MM.1S (cell line): Measurements from ENCODE around the gene EMILIN1.
"Not testable (repeated sequence)": the region's sequence is repeated elsewhere in the genome, so short reads cannot be mapped to it uniquely, and the experiment has no call there.

Experiments used
- DNase-seq: peaks from one replicate; pipeline ENCODE4 v3.0.0-alpha.2; 2015
- H2AFZ ChIP-seq: fragments of 300-600 bp; sonication (generic); 2 replicates; pipeline ENCODE4 v1.6.0; 2016; ENCODE audit warnings: antibody characterized with exemption, low read length
- H3F3A ChIP-seq: fragments of 300-600 bp; sonication (generic); 2 replicates; pipeline ENCODE4 v1.6.1; 2016; ENCODE audit warnings: mild to moderate bottlenecking, antibody characterized with exemption, low read length, moderate library complexity, mixed read lengths; ENCODE audit not compliant: insufficient read depth
- H3K27ac ChIP-seq: fragments of 300-600 bp; sonication (generic); 2 replicates; pipeline ENCODE4 v1.5.1; 2016; ENCODE audit warnings: mild to moderate bottlenecking, low read length
- H3K27me3 ChIP-seq: fragments of 300-600 bp; sonication (generic); replicated peaks from 2 replicates; pipeline ENCODE4 v1.6.0; 2016; ENCODE audit warnings: low read length; ENCODE audit not compliant: insufficient read depth
- H3K36me3 ChIP-seq: fragments of 300-600 bp; sonication (generic); replicated peaks from 2 replicates; pipeline ENCODE4 v1.6.1; 2016; ENCODE audit warnings: mild to moderate bottlenecking, low read length, mixed read lengths; ENCODE audit not compliant: insufficient read depth
- H3K4me1 ChIP-seq: fragments of 300-600 bp; sonication (generic); 2 replicates; pipeline ENCODE4 v1.6.1; 2016; ENCODE audit warnings: low read length, mixed read lengths
- H3K4me2 ChIP-seq: fragments of 300-600 bp; sonication (generic); 2 replicates; pipeline ENCODE4 v1.6.0; 2016; ENCODE audit warnings: low read depth, low read length
- H3K4me3 ChIP-seq: fragments of 300-600 bp; sonication (generic); 2 replicates; pipeline ENCODE4 v1.5.1; 2016; ENCODE audit warnings: low read length, mixed read lengths
- H3K79me2 ChIP-seq: fragments of 300-600 bp; sonication (generic); 2 replicates; pipeline ENCODE4 v1.6.1; 2016; ENCODE audit warnings: mixed run types, low read length, mixed read lengths
- H3K9ac ChIP-seq: fragments of 300-600 bp; sonication (generic); 2 replicates; pipeline ENCODE4 v1.6.1; 2016; ENCODE audit warnings: low read length, mixed read lengths
- H3K9me2 ChIP-seq: fragments of 300-600 bp; sonication (generic); replicated peaks from 2 replicates; pipeline ENCODE4 v1.6.1; 2016; ENCODE audit warnings: mild to moderate bottlenecking, low read length, mixed read lengths; ENCODE audit not compliant: insufficient read depth
- H3K9me3 ChIP-seq: fragments of 300-600 bp; sonication (generic); replicated peaks from 2 replicates; pipeline ENCODE4 v1.6.1; 2016; ENCODE audit warnings: mild to moderate bottlenecking, low read length, mixed read lengths; ENCODE audit not compliant: insufficient read depth
- H4K20me1 ChIP-seq: fragments of 300-600 bp; sonication (generic); 2 replicates; pipeline ENCODE4 v1.6.1; 2016; ENCODE audit warnings: mild to moderate bottlenecking, low read length, moderate library complexity, mixed read lengths; ENCODE audit not compliant: insufficient read depth
- EZH2 ChIP-seq: fragments of 300-600 bp; sonication (generic); optimal IDR thresholded peaks from 2 replicates; pipeline ENCODE3; 2017; ENCODE audit warnings: low read depth, mild to moderate bottlenecking, antibody characterized with exemption, low read length, mixed read lengths
- EZH2phosphoT487 ChIP-seq: fragments of 300-600 bp; sonication (generic); IDR thresholded peaks from 2 replicates; pipeline ENCODE4 v1.6.1; 2018; ENCODE audit warnings: antibody characterized with exemption, low read length
- TF ChIP-seq, protein P1 (sequence below): fragments of 300-600 bp; sonication (generic); IDR thresholded peaks from 2 replicates; pipeline ENCODE4 v1.5.1; 2016; ENCODE audit warnings: antibody characterized with exemption, low read length, mixed read lengths

Gene EMILIN1

DNA sequence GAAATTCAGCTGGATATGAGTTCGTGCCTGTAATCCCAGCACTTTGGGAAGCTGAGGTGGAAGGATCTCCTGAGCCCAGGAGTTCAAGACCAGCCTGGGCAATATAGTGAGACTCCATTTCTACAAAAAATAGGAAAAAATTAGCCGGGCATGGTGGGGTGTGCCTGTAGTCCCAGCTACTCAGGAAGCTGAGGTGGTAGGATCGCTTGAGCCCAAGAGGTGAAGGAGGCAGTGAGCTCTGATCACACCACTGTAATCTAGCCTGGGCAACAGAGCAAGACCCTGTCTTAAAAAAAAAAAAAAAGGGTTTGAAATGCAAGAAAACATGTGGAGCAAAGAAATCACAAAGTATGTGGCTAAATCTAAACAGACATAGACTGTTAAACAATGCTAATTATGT, 30.7 kb downstream of the EMILIN1 start:
- Histone ChIP-seq H4K20me1 (no peaks in the 10 kb centered on the region), H3K27ac (no peak overlapping the region)

DNA sequence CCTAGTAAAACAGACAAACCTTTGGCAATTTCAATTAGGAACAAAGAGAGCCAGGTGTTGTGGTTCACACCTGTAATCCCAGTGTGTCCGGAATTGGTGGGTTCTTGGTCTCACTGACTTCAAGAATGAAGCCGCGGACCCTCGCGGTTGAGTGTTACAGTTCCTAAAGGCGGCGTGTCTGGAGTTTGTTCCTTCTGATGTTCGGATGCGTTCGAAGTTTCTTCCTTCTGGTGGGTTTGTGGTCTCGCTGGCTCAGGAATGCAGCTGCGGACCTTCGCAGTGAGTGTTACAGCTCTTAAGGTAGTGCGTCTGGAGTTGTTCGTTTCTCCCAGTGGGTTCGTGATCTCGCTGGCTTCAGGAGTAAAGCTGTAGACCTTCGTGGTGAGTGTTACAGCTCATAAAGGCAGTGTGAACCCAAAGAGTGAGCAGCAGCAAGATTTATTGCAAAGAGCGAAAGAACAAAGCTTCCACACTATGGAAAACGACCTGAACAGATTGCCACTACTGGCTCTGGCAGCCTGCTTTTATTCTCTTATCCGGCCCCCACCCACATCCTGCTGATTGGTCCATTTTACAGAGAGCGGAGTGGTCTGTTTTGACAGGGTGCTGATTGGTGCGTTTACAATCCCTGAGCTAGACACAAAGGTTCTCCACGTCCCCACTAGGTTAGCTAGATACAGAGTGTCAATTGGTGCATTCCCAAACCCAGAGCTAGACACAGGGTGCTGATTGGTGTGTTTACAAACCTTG, 32.4 kb downstream of the EMILIN1 start:
- not testable (repeated sequence) for H3K27ac ChIP-seq, H3K9me3 ChIP-seq, H3K79me2 ChIP-seq, H3K36me3 ChIP-seq, H2AFZ ChIP-seq, H3K9me2 ChIP-seq, DNase-seq, H3K27me3 ChIP-seq, H4K20me1 ChIP-seq, H3F3A ChIP-seq, H3K4me2 ChIP-seq, H3K4me3 ChIP-seq, H3K9ac ChIP-seq, H3K4me1 ChIP-seq

More for the DNA sequence above, 30.7 kb downstream of the EMILIN1 start:
- no peaks in the 10 kb centered on the region for H3K27me3 ChIP-seq
- H3K9me2 ChIP-seq, result no peaks in the 10 kb centered on the region
- H3K9ac ChIP-seq, result no peak overlapping the region
- H3K36me3 ChIP-seq, result no peaks in the 10 kb centered on the region
- no peak for DNase-seq
- H3K79me2 ChIP-seq, result no peaks in the 10 kb centered on the region
- no peak overlapping the region for H3K4me3 ChIP-seq
- no peak for TF ChIP-seq EZH2phosphoT487
- TF ChIP-seq, protein P1, sequence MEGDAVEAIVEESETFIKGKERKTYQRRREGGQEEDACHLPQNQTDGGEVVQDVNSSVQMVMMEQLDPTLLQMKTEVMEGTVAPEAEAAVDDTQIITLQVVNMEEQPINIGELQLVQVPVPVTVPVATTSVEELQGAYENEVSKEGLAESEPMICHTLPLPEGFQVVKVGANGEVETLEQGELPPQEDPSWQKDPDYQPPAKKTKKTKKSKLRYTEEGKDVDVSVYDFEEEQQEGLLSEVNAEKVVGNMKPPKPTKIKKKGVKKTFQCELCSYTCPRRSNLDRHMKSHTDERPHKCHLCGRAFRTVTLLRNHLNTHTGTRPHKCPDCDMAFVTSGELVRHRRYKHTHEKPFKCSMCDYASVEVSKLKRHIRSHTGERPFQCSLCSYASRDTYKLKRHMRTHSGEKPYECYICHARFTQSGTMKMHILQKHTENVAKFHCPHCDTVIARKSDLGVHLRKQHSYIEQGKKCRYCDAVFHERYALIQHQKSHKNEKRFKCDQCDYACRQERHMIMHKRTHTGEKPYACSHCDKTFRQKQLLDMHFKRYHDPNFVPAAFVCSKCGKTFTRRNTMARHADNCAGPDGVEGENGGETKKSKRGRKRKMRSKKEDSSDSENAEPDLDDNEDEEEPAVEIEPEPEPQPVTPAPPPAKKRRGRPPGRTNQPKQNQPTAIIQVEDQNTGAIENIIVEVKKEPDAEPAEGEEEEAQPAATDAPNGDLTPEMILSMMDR, result no peak
- H3F3A ChIP-seq, result 0 out of 2 replicates have a peak, but pooled peaks cover 4% of the 10 kb centered on the region
- H3K4me2 ChIP-seq, result no peak overlapping the region
- no peak overlapping the region for H2AFZ ChIP-seq
- peaks cover 9% of the 10 kb centered on the region for H3K4me1 ChIP-seq
- H3K9me3 ChIP-seq, result no peaks in the 10 kb centered on the region

GRCh38 chr2:27111392-27112078, 33.1 kb downstream of the EMILIN1 start:
- H2AFZ ChIP-seq, H3F3A ChIP-seq, H3K4me3 ChIP-seq, H3K27ac ChIP-seq, H3K4me2 ChIP-seq, H3K9ac ChIP-seq, H3K27me3 ChIP-seq, H3K4me1 ChIP-seq, H3K79me2 ChIP-seq, H3K36me3 ChIP-seq, H4K20me1 ChIP-seq, H3K9me3 ChIP-seq, DNase-seq, H3K9me2 ChIP-seq: not testable (repeated sequence)

DNA sequence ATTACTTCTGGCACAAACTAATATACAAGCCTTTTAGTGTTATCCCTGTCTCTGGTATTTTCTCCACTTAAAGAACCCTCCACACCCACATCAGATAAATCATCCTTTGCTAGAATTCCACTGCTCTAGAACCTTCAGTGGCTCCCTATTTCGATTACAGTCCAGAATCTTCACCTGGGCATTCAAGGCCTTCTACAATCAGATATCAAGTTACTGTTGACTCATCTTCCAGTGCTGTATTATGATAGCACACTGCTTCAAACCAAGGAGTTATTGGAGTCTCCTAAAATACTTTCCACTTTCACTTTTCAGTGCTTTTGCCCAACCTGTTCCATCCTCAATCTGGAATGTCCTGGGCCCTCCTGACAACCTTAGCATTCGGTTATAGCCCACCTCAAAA, 37.1 kb downstream of the EMILIN1 start:
- no peak for DNase-seq
- H3K9ac ChIP-seq, result no peak overlapping the region
- TF ChIP-seq EZH2phosphoT487 (no peak), EZH2 (no peak)
- TF ChIP-seq, protein P1, result no peak

More for the DNA sequence above, 37.1 kb downstream of the EMILIN1 start:
- Histone ChIP-seq H3K4me2 (no peak overlapping the region), H4K20me1 (no peaks in the 10 kb centered on the region), H3K27me3 (no peaks in the 10 kb centered on the region), H3K9me3 (no peaks in the 10 kb centered on the region), H3K36me3 (no peaks in the 10 kb centered on the region), H3K27ac (no peak overlapping the region), H3K9me2 (no peaks in the 10 kb centered on the region), H3K4me3 (no peak overlapping the region), H2AFZ (no peak overlapping the region), H3K4me1 (no peaks in the 10 kb centered on the region), H3K79me2 (no peaks in the 10 kb centered on the region), H3F3A (no peaks in the 10 kb centered on the region)
